Upper lobe of right lung (tissue), 1 donor: ENCODE measurements around the gene CEBPA. TPM values are rescaled to one million over a fixed set of nuclear protein-coding genes. Genes with fewer than 3 reads are reported as not detected.

Source experiments
- ATAC-seq: fragments of 200-7000 bp; cut with Tn5 transposase; one replicate; pipeline ENCODE4 v1.9.1; 2020; ENCODE audit warnings: mild to moderate bottlenecking, moderate library complexity
- DNase-seq: peaks from one replicate; pipeline ENCODE4 v3.0.0-alpha.2; 2020
- H3K27ac ChIP-seq: fragments of 200-600 bp; one replicate; pipeline ENCODE4 v1.8.0; 2022
- H3K27me3 ChIP-seq: fragments of 200-600 bp; one replicate; pipeline ENCODE4 v1.8.0; 2022; ENCODE audit warnings: mild to moderate bottlenecking
- H3K36me3 ChIP-seq: fragments of 200-600 bp; one replicate; pipeline ENCODE4 v1.8.0; 2022
- H3K4me1 ChIP-seq: fragments of 200-600 bp; one replicate; pipeline ENCODE4 v1.8.0; 2022
- H3K4me3 ChIP-seq: fragments of 200-600 bp; one replicate; pipeline ENCODE4 v1.8.0; 2022; ENCODE audit warnings: mild to moderate bottlenecking
- H3K9me3 ChIP-seq: fragments of 200-600 bp; one replicate; pipeline ENCODE4 v1.8.0; 2022
- CTCF ChIP-seq: fragments of 200-600 bp; IDR thresholded peaks from one replicate; pipeline ENCODE4 v1.8.0; 2022; ENCODE audit warnings: antibody characterized with exemption
- intact Hi-C: fragments of 100-400 bp; cut with DNase I; formaldehyde crosslinking; loops from one replicate; pipeline ENCODE4 v1.11.0; 2022
- total RNA-seq: library from RNA; stranded (reverse); fragmentation: NEBNext Ultra II Directional; extraction: Animal tissue kit (Norgen Biotek cat#: 25700); gene quantifications from one replicate; pipeline ENCODE4 v1.2.1, GENCODE V29; 2021
- donor health status: DM: no; HTN: yes; CAD: no; lungs with severe emphysema.

Gene CEBPA
- total RNA-seq, 1 donor from 2014 or later: 59.1 TPM

GRCh38 chr19:33273881-33274662 lies 28.3 kb downstream of the CEBPA start:
- no peak for TF ChIP-seq CTCF
- Histone ChIP-seq H3K27me3 (no peaks in the 10 kb centered on the region), H3K27ac (peak overlapping the region; percentile 58), H3K9me3 (no peaks in the 10 kb centered on the region), H3K4me1 (peaks cover 21% of the 10 kb centered on the region), H3K4me3 (no peak overlapping the region), H3K36me3 (no peaks in the 10 kb centered on the region)
- ATAC-seq (peak; percentile 81), DNase-seq (no peak)
- intact Hi-C loops: no loop called here

- Histone ChIP-seq H3K9me3 (no peaks in the 10 kb centered on the region), H3K36me3 (no peaks in the 10 kb centered on the region), H3K27me3 (no peaks in the 10 kb centered on the region), H3K4me3 (no peak overlapping the region), H3K27ac (peak overlapping the region; percentile 51), H3K4me1 (peaks cover 21% of the 10 kb centered on the region)
- peak; percentile 2 for ATAC-seq
- intact Hi-C loops: no loop called here
- no peak for DNase-seq
- TF ChIP-seq CTCF: no peak
These were observed 29.1 kb downstream of the CEBPA start for GRCh38 chr19:33273065-33273736.

GRCh38 chr19:33271246-33272021 lies 30.9 kb downstream of the CEBPA start:
- peaks cover 18% of the 10 kb centered on the region for H3K4me1 ChIP-seq
- ATAC-seq (no peak), DNase-seq (no peak)
- H3K36me3 ChIP-seq: no peaks in the 10 kb centered on the region
- H3K27me3 ChIP-seq: no peaks in the 10 kb centered on the region
- H3K9me3 ChIP-seq: no peaks in the 10 kb centered on the region
- intact Hi-C loops: no loop called here
- TF ChIP-seq CTCF: no peak
- H3K4me3 ChIP-seq: no peak overlapping the region
- no peak overlapping the region for H3K27ac ChIP-seq

- Histone ChIP-seq H3K27me3 (no peaks in the 10 kb centered on the region), H3K27ac (no peak overlapping the region), H3K36me3 (no peaks in the 10 kb centered on the region), H3K9me3 (no peaks in the 10 kb centered on the region), H3K4me1 (peaks cover 17% of the 10 kb centered on the region), H3K4me3 (no peak overlapping the region)
- DNase-seq: no peak
- no peak for ATAC-seq
- intact Hi-C loops: no loop called here
- TF ChIP-seq CTCF: no peak
These were observed 31.6 kb downstream of the CEBPA start for GRCh38 chr19:33270769-33271168.

GRCh38 chr19:33269016-33269415 lies 33.3 kb downstream of the CEBPA start:
- intact Hi-C loops: no loop called here
- no peak overlapping the region for H3K27ac ChIP-seq
- no peak for ATAC-seq
- H3K36me3 ChIP-seq: no peaks in the 10 kb centered on the region
- TF ChIP-seq CTCF: no peak
- no peaks in the 10 kb centered on the region for H3K27me3 ChIP-seq
- no peak overlapping the region for H3K4me3 ChIP-seq
- no peak for DNase-seq
- peaks cover 8% of the 10 kb centered on the region for H3K4me1 ChIP-seq
- no peaks in the 10 kb centered on the region for H3K9me3 ChIP-seq
